ENCODE measurements around the gene IL22RA1. TPM values are rescaled to one million over a fixed set of nuclear protein-coding genes. Genes with fewer than 3 reads are reported as not detected.

Gene IL22RA1
- total RNA-seq, 2 experiments from 2014 or later: 0.11 TPM; not detected in 1

DNA sequence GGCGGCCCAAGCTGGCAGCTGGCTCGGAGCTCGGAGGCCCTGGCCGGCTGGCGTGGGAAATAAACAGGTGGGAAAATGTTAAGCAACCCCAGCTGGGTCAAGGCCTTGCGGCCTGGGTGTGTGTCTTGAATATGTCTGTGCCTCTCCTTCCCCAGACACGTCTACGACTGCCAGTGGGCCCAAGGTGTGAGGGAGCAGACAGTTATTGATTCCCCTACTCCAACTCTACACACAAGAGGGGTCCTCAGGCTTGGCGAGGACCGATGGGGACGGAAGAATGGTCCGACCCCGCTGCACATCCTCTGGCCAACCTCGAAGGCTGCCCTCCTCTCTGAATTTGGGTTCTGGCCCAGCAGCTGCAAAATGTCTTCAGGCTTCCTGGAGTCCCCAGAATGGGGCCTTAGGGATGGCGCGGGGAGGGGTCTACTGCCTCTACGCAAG is 2.2 kb downstream of the IL22RA1 start:
- Mint-ChIP-seq H3K27ac (no peak overlapping the region), H3K36me3 (no peaks in the 10 kb centered on the region), H3K4me1 (peaks cover 5% of the 10 kb centered on the region), H3K27me3 (peaks cover 5% of the 10 kb centered on the region), H3K4me3 (no peak overlapping the region), H3K9me3 (no peaks in the 10 kb centered on the region)
- ATAC-seq (ENCODE audit: low read depth): no peak
- DNase-seq: no peak
- POLR2A ChIA-PET: no interaction called here

DNA sequence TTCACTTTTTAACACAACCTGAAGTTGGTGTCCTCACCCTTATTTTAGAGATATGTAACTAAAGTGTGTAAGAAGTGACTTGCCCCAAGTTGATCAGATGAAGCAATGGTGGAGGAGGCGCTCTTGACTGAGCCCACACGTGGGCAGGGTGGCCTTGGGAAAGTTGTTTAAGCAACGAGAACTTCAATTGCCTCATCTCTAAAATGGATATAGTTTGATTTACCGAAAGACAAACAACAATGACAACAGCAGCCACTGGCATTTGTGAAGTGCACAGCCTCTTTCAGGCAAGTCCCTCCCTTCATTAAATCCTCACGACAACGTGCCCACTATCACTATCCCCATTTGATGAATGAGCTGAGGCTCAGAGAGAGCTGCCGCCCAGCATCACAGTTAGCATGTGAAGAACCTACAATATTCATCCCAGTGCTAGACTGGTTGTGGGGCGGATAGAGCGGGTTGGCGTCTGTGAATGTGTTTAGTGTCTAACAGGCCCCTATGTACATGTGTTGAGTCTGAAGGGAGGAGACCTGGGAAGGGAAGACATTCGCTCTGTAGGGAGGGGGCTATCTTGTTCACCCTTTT is 3.0 kb downstream of the IL22RA1 start:
- H3K9me3 Mint-ChIP-seq: peaks cover 4% of the 10 kb centered on the region
- H3K4me1 Mint-ChIP-seq: peaks cover 5% of the 10 kb centered on the region
- no peaks in the 10 kb centered on the region for H3K36me3 Mint-ChIP-seq
- H3K27ac Mint-ChIP-seq: no peak overlapping the region
- ATAC-seq (ENCODE audit: low read depth) (no peak), DNase-seq (no peak)
- POLR2A ChIA-PET: no interaction called here
- H3K27me3 Mint-ChIP-seq: peaks cover 5% of the 10 kb centered on the region
- no peak overlapping the region for H3K4me3 Mint-ChIP-seq

DNA sequence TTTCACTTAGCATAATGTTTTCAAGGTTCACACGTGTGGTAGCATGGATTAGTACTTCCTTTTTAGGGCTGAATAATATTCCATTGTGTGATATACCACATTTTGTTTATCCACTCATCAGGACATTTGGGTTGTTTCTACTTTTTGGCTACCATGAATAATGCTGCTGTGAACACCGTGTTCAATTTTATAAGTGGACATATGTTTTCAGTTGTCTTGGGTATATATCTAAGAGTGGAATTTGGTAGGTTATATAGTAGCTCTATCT is 3.8 kb downstream of the IL22RA1 start:
- Mint-ChIP-seq H3K27ac (no peak overlapping the region), H3K27me3 (peaks cover 8% of the 10 kb centered on the region), H3K4me1 (peaks cover 5% of the 10 kb centered on the region), H3K4me3 (no peak overlapping the region), H3K9me3 (peaks cover 4% of the 10 kb centered on the region), H3K36me3 (no peaks in the 10 kb centered on the region)
- ATAC-seq (ENCODE audit: low read depth) (no peak), DNase-seq (no peak)
- POLR2A ChIA-PET: no interaction called here

DNA sequence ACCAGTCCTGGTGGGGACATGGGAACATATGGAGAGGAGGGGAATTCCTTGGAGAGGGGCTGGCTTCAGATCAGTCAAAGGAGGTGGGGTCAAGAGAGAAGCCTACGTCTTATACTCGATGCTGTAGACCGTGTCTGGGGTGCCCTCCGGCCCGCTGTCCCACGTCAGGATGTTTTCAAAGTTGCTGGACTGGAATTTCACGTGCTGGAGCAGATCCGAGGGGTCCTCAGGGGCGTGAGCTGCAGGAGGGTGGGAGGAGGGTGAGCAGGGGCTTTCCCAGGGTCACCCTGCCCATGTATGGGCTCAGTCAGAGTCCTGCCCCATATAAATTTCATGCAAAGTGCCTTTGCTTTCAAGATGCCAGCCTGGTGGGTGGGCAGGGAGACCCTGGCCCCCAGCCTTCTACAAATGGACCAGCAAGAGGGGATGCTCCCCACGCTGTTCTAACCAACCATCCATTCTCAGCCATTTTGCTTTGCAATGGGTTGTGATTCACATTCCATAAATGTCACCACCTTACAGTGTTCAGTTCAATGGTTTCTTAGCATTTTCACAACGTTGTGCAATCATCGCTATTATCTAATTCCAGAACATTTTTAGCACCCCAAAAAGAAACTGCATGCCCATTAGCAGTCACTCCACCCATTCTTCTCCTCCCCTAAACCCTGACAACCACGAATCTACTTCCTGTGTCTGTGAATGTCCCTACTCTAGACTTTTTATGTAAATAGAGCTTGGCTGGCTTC is 4.3 kb downstream of the IL22RA1 start:
- Mint-ChIP-seq H3K4me3 (no peak overlapping the region), H3K4me1 (peaks cover 5% of the 10 kb centered on the region), H3K27ac (no peak overlapping the region), H3K27me3 (peaks cover 8% of the 10 kb centered on the region), H3K9me3 (peaks cover 4% of the 10 kb centered on the region), H3K36me3 (no peaks in the 10 kb centered on the region)
- DNase-seq: no peak
- ATAC-seq (ENCODE audit: low read depth): no peak
- POLR2A ChIA-PET: no interaction called here

DNA sequence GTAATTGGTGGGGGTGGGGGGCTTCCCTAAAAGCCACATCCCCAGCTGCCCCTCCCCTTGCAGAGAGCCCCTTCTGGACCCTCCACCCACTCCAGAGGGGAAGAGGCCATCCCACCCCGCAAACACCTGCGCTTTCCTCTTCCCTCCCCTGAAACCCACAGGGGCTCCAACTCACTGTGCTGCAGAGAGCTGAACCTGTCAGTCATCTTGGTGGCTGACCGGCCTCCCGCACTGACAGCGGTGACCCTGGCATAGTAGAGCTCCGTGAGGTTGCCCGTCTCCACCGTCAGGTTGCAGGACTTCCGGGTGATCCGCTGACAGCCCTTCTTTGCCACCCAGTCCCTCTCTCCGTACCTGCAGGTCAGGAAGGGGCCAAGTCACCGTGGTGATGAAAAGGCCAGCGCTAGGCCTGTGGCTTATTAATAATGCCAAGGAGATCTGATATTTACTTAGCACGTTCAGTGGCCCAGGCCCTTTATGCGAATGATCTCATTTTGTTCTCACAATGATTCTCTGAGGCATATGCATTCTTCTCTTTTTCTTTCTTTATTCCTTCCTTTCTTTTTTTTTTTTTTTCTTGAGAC is 5.9 kb downstream of the IL22RA1 start:
- ATAC-seq (ENCODE audit: low read depth) (no peak), DNase-seq (no peak)
- Mint-ChIP-seq H3K27ac (no peak overlapping the region), H3K36me3 (no peaks in the 10 kb centered on the region), H3K4me3 (no peak overlapping the region), H3K4me1 (peaks cover 5% of the 10 kb centered on the region), H3K9me3 (peaks cover 4% of the 10 kb centered on the region), H3K27me3 (peaks cover 8% of the 10 kb centered on the region)
- POLR2A ChIA-PET: interaction anchor here (0.7 kb wide), 1 partner anchor 36 kb away, joined by 4 read pairs; no protein-coding TSS in a partner anchor

DNA sequence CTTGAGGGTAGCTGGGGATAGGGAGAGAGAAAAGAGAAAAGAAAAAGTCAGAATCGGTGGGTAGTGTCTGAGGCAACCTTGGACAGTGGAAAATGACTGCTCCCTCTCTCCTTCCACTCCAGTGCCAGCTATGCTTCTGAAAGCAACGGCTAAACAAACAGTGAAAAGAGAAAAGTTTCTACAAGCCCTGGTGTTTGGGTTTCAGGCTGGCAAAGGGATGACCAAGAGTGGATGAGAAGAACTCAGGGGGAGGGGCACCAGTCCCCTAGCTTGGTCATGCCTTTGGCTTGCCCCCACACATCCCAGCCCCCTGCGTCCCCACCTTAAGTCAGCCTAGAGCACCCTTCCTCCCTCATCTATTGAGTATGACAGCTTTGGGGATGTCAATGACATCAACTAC is 8.6 kb downstream of the IL22RA1 start:
- POLR2A ChIA-PET: no interaction called here
- H3K27ac Mint-ChIP-seq: no peak overlapping the region
- peaks cover 5% of the 10 kb centered on the region for H3K4me1 Mint-ChIP-seq
- no peaks in the 10 kb centered on the region for H3K36me3 Mint-ChIP-seq
- peaks cover 16% of the 10 kb centered on the region for H3K27me3 Mint-ChIP-seq
- no peak for ATAC-seq (ENCODE audit: low read depth)
- H3K9me3 Mint-ChIP-seq: peaks cover 7% of the 10 kb centered on the region
- H3K4me3 Mint-ChIP-seq: no peak overlapping the region
- no peak for DNase-seq

DNA sequence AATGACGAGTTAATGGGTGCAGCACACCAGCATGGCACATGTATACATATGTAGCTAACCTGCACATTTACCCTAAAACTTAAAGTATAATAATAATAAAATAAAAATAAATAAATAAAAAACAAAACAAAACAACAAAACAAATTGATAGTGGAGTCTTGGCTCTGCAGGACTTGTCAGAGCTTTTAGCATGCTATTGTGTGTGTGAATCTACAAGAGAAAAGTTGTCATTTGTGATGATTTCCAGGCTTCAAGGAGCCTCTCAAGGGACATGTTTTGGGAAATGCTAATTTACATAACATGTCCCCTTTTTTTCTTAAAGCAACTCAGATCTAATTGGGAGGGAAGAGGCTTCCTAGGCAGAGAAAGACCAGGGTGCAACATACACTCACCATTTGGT is 9.1 kb downstream of the IL22RA1 start:
- Mint-ChIP-seq H3K36me3 (no peaks in the 10 kb centered on the region), H3K4me1 (peaks cover 1% of the 10 kb centered on the region), H3K9me3 (peaks cover 7% of the 10 kb centered on the region), H3K27me3 (peaks cover 16% of the 10 kb centered on the region), H3K27ac (no peak overlapping the region), H3K4me3 (no peak overlapping the region)
- DNase-seq (no peak), ATAC-seq (ENCODE audit: low read depth) (no peak)
- POLR2A ChIA-PET: no interaction called here

DNA sequence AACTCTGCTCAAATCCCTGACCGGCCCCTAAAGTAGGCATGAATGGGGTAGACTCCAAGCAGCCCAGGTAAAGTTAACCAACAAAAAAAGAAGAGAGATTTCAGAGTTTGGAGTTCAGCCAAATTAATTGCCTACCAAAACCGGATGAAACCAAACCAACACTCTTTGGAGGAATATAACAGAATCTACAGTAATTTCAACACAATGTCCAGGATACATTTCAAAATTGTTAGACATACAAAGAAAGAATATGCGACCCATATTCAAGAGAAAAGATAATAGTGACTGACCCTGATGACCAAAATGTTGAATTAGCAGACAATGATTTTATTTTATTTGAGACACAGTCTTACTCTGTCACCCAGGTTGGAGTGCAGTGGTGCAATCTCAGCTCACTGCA is 12.6 kb downstream of the IL22RA1 start:
- H3K9me3 Mint-ChIP-seq: peaks cover 6% of the 10 kb centered on the region

DNA sequence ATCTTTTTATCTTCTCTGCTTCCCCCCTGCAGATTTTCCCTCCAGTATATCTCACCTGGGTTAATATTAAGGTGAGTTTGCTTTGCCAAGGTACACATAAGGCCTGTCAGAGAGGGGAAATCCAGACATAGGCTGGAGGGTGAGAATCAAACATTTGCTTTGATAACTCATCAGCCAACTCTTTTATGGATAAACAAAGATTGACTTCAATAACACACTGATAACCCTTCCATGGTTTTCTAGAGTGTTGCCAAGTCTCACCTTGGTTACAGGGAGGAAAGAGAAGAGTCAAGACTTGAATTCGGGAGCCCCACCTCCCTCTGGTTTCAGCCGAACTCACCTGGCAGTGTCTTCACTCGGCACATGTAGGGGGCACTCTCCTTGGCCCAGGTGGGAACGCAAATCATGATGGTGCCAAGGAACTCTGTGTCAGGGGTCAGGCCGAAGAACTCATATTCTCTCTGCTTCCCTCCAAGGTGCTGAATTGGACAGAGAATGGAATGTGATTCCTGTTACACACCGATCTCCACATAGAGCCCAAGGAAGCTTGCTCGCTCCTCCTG is 15.1 kb downstream of the IL22RA1 start:
- POLR2A ChIA-PET: no interaction called here
- Mint-ChIP-seq H3K4me3 (no peak overlapping the region), H3K27ac (no peak overlapping the region), H3K9me3 (peaks cover 2% of the 10 kb centered on the region), H3K27me3 (peaks cover 11% of the 10 kb centered on the region), H3K4me1 (no peaks in the 10 kb centered on the region), H3K36me3 (no peaks in the 10 kb centered on the region)
- no peak for DNase-seq
- ATAC-seq (ENCODE audit: low read depth): no peak

More for the DNA sequence above, 12.6 kb downstream of the IL22RA1 start:
- Mint-ChIP-seq H3K36me3 (no peaks in the 10 kb centered on the region), H3K4me3 (no peak overlapping the region), H3K27me3 (peaks cover 17% of the 10 kb centered on the region), H3K27ac (no peak overlapping the region), H3K4me1 (no peaks in the 10 kb centered on the region)
- POLR2A ChIA-PET: no interaction called here
- no peak for ATAC-seq (ENCODE audit: low read depth)
- no peak for DNase-seq

DNA sequence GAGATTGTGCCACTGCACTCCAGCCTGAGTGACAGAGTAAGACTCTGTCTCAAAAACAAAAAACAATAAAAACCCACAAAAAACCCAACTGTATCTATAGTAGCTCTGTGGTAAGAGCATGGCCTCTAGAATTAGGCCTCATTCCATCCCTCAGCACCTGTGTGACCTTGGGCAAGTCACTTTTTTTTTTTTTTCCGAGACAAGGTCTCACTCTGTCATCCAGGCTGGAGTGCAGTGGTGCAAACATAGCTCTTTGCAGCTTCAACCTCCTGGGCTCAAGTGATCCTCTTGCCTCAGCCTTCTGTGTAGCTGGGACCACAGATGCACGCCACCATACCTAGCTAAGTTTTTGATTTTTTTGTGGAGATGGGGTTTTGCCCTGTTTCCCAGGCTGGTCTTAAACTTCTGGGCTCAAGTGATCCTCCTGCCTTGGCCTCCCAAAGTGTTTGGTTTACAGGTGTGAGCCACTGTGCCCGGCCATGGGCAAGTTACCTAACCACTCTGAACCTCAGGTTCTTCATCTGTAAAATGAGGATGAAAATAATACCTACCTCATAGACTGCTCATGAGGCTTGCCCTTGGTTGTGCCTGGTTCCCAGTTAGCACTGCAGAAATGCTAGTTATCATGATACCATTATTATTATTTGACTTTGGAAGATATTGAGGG is 15.7 kb downstream of the IL22RA1 start:
- no peak for ATAC-seq (ENCODE audit: low read depth)
- H3K4me1 Mint-ChIP-seq: no peaks in the 10 kb centered on the region

DNA sequence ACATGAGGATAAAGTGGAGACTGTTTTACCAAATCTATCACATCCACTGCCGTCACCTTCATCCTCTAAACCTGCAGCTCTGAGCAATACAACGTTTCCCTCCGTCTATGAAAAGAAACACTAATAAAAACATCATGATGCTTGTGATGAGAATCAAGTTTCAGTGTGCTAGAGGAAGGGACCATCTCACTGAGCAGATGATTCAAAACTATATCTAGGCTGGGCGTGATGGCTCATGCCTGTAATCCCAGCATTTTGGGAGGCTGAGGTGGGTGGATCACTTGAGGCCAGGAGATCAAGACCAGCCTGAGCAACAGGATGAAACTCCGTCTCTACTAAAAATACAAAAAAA is 16.3 kb downstream of the IL22RA1 start:
- no peak for DNase-seq
- H3K27ac Mint-ChIP-seq: no peak overlapping the region
- H3K36me3 Mint-ChIP-seq: no peaks in the 10 kb centered on the region
- H3K4me1 Mint-ChIP-seq: no peaks in the 10 kb centered on the region
- H3K9me3 Mint-ChIP-seq: peaks cover 2% of the 10 kb centered on the region
- POLR2A ChIA-PET: no interaction called here
- no peak overlapping the region for H3K4me3 Mint-ChIP-seq
- peaks cover 8% of the 10 kb centered on the region for H3K27me3 Mint-ChIP-seq
- no peak for ATAC-seq (ENCODE audit: low read depth)

More for the DNA sequence above, 15.7 kb downstream of the IL22RA1 start:
- DNase-seq: no peak
- Mint-ChIP-seq H3K27ac (no peak overlapping the region), H3K9me3 (peaks cover 2% of the 10 kb centered on the region), H3K36me3 (no peaks in the 10 kb centered on the region), H3K4me3 (no peak overlapping the region), H3K27me3 (peaks cover 11% of the 10 kb centered on the region)
- POLR2A ChIA-PET: no interaction called here

DNA sequence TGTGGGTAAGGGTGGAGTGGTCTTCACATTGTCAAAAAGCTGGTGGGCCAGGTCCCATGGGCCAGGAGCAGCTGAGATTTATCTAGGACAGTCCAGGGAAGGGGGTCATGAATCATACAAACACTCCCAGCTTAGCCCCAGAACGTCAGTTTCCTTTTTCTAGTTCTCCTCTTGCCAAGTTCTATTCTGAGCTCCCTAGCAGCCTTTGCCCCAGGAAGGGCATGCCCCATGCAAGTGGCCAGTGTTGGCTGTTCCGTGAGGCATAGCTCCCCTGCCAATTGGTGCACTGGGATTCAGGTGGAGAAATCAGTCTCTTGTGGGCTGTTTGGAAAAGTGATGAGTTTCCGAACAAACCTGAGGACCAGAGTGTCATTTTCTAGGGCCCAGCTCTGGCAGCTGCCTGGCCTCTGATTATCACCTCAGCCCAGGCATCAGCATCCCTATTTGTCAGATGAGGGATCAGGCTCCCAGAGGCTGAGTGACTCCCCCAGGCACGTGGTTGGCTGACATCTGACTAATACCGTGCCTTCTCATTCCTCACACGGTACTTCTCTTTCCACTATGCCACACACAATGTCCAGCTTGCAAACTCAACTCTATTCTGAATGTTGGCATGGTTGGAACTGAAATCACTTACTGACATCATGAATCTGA is 16.8 kb downstream of the IL22RA1 start:
- POLR2A ChIA-PET: no interaction called here
- DNase-seq: no peak
- Mint-ChIP-seq H3K27ac (no peak overlapping the region), H3K4me3 (no peak overlapping the region), H3K9me3 (peaks cover 2% of the 10 kb centered on the region), H3K27me3 (peaks cover 8% of the 10 kb centered on the region), H3K36me3 (no peaks in the 10 kb centered on the region), H3K4me1 (no peaks in the 10 kb centered on the region)
- ATAC-seq (ENCODE audit: low read depth): no peak

DNA sequence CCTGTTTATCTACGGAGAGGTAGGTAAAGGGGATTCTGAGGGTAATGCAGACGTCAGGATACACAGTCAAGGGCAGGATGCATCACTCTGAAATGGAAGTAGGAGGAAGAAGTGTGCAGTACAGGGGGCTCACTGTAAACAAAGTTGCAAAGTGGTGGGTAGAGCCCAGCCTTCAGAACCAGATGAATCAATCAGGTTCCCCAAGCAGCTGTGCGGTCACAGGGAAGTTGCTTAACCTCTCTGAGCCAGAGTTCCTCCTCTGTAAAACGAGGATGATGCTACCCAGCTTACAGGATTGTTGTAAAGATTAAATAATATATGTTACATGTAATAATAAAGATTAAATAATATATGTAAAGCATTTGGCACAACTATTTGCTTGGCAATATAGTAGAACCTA is 17.5 kb downstream of the IL22RA1 start:
- Mint-ChIP-seq H3K27ac (no peak overlapping the region), H3K4me1 (no peaks in the 10 kb centered on the region), H3K4me3 (no peak overlapping the region), H3K27me3 (peaks cover 8% of the 10 kb centered on the region), H3K36me3 (no peaks in the 10 kb centered on the region), H3K9me3 (peaks cover 2% of the 10 kb centered on the region)
- ATAC-seq (ENCODE audit: low read depth) (no peak), DNase-seq (no peak)
- POLR2A ChIA-PET: no interaction called here

Measured in activated naive CD8-positive, alpha-beta T cell treated with anti-CD3 and anti-CD28 coated beads, Interleukin-2, amount 10 ng/mL, durations not matched to agents 7 days and 5 days (primary cell).